ENCODE measurements around the gene PPP1R9B. TPM values are rescaled to one million over a fixed set of nuclear protein-coding genes. Genes with fewer than 3 reads are reported as not detected.

PPP1R9B gene
- total and polyA plus RNA-seq, 2 of the 8 experiments (the other 6 are each of a cell fraction or from before 2014, with no cell fraction given) = 5.2 to 13.1 TPM

DNA sequence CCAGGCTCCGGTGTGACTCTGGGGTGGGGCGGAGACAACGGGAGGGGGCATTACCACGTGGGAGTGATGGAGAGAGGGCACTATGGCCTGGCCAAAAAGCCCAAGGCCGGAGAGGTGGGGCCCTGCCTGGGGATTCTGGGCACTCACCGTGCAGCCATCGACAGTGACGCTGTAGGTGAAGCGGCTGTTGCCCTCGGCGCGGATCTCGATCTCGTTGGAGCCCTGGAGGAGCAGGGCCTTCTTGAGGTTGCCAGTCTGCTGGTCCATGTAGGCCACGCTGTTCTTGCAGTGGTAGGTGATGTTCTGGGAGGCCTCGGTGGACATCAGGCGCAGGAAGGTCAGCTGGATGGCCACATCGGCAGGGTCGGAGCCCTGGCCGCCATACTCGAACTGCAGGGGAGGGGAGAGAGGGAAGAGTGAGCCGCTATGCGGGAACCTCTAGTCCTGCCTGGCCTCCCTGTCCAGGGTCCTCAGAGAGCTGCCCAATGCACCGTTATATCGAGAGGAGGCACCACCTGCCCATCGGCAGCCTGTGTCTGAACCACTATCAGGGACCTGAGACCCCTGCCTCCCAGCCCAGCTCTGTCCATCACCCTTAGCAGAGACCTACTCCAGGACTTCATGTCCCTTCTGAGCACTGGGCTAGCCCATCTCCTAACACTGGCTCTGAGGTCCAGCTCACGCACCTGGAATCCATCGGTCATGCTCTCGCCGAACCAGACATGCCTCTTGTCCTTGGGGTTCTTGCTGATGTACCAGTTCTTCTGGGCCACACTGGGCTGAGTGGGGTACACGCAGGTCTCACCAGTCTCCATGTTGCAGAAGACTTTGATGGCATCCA is 35.4 kb upstream of the PPP1R9B start (continued):
- TF ChIP-seq, protein P1, sequence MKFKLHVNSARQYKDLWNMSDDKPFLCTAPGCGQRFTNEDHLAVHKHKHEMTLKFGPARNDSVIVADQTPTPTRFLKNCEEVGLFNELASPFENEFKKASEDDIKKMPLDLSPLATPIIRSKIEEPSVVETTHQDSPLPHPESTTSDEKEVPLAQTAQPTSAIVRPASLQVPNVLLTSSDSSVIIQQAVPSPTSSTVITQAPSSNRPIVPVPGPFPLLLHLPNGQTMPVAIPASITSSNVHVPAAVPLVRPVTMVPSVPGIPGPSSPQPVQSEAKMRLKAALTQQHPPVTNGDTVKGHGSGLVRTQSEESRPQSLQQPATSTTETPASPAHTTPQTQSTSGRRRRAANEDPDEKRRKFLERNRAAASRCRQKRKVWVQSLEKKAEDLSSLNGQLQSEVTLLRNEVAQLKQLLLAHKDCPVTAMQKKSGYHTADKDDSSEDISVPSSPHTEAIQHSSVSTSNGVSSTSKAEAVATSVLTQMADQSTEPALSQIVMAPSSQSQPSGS (IDR thresholded peaks at IDR 0.05; ENCODE audit: low read length) = no peak
- no peak for TF ChIP-seq CHD1 (IDR thresholded peaks at IDR 0.05; ENCODE audit: low read depth, low read length)
- TF ChIP-seq, protein P2, sequence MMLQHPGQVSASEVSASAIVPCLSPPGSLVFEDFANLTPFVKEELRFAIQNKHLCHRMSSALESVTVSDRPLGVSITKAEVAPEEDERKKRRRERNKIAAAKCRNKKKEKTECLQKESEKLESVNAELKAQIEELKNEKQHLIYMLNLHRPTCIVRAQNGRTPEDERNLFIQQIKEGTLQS (IDR thresholded peaks at IDR 0.05; ENCODE audit: insufficient read depth, low read depth, low read length) = no peak
- TF ChIP-seq RBBP5 (IDR thresholded peaks at IDR 0.05; ENCODE audit: borderline replicate concordance, low read depth, low read length) = no peak
- no peak for TF ChIP-seq SAP30 (IDR thresholded peaks at IDR 0.05; ENCODE audit: insufficient read depth, insufficient replicate concordance, low read length)
- TF ChIP-seq, protein P3, sequence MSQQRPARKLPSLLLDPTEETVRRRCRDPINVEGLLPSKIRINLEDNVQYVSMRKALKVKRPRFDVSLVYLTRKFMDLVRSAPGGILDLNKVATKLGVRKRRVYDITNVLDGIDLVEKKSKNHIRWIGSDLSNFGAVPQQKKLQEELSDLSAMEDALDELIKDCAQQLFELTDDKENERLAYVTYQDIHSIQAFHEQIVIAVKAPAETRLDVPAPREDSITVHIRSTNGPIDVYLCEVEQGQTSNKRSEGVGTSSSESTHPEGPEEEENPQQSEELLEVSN (IDR thresholded peaks at IDR 0.05) = no peak
- no peak for TF ChIP-seq KDM1A (IDR thresholded peaks at IDR 0.05; ENCODE audit: borderline replicate concordance, low read length)
- TF ChIP-seq KDM5A (IDR thresholded peaks at IDR 0.05; ENCODE audit: low read length) = no peak
